Body of pancreas (tissue), 4 donors: ENCODE measurements around the gene CSDE1.

ENCODE experiments used
- CTCF ChIP-seq, 7 experiments: fragments of 450-650 bp in 4 of 7; fragments of 200-600 bp in 3 of 7; sonication (generic) in 3 of 7; IDR thresholded peaks; one replicate each; pipeline ENCODE4 v1.5.1; 2016 to 2019; ENCODE audit warnings: antibody characterized with exemption in 7 of 7
- POLR2A ChIP-seq, 3 donors: fragments of 450-650 bp; IDR thresholded peaks; one replicate each; pipeline ENCODE4 v1.6.1; 2016; ENCODE audit warnings: antibody characterized with exemption in 3 of 3, mild to moderate bottlenecking in 2 of 3

- no peak for TF ChIP-seq POLR2A (IDR thresholded peaks at IDR 0.05)
- no peak for TF ChIP-seq CTCF (IDR thresholded peaks at IDR 0.05)
These were observed 41.9 kb downstream of the CSDE1 start for GRCh38 chr1:114715952-114716303.
